Astrocyte of the cerebellum (primary cell): ENCODE results near the gene SEMA3F.

ENCODE experiments used
- DNase-seq: peaks from one replicate; pipeline ENCODE4 v3.0.0-alpha.2; 2011; ENCODE audit warnings: low read depth
- H3K4me3 ChIP-seq: 2 replicates; pipeline ENCODE4 v1.5.1; 2011; ENCODE audit warnings: mild to moderate bottlenecking, low read depth, low read length, moderate library complexity
- in situ Hi-C: cut with HindIII; loops from 2 replicates; pipeline ENCODE4 v1.10.0; 2017; ENCODE audit warnings: low sequenced_read_pairs
- TF ChIP-seq, protein P1 (sequence below): IDR thresholded peaks from 2 replicates; pipeline ENCODE4 v1.5.1; 2012; ENCODE audit warnings: low read length, low read depth, moderate library complexity, mild to moderate bottlenecking; ENCODE audit errors: missing control alignments

Gene SEMA3F

DNA sequence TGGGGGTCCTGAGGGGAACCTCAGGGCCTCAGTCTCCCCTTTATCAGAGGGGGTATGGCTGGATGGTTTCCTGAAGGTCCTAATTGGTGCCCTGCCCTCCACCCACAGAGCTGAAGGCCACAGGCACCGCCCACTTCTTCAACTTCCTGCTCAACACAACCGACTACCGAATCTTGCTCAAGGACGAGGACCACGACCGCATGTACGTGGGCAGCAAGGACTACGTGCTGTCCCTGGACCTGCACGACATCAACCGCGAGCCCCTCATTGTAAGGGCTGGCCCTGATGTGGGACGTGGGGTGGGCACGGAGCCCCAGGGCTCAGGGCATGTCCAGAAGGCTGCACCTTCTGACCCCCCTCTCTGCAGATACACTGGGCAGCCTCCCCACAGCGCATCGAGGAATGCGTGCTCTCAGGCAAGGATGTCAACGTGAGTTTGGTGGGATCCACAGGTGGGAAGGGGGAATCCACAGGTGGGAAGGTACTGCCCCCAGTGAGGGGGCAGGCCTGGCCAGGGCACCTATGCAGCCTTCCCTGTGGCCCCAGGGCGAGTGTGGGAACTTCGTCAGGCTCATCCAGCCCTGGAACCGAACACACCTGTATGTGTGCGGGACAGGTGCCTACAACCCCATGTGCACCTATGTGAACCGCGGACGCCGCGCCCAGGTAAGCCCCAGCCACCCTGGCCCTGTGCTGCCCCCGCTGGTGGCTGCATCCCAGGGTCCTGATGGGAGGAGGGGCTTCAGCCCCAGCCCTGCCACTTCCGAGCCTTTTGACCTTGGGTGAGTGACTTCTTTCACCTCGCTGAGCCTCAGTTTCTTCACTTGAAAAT lies 18.8 kb downstream of the SEMA3F start:
- in situ Hi-C loops, result no loop called here
- TF ChIP-seq, protein P1, sequence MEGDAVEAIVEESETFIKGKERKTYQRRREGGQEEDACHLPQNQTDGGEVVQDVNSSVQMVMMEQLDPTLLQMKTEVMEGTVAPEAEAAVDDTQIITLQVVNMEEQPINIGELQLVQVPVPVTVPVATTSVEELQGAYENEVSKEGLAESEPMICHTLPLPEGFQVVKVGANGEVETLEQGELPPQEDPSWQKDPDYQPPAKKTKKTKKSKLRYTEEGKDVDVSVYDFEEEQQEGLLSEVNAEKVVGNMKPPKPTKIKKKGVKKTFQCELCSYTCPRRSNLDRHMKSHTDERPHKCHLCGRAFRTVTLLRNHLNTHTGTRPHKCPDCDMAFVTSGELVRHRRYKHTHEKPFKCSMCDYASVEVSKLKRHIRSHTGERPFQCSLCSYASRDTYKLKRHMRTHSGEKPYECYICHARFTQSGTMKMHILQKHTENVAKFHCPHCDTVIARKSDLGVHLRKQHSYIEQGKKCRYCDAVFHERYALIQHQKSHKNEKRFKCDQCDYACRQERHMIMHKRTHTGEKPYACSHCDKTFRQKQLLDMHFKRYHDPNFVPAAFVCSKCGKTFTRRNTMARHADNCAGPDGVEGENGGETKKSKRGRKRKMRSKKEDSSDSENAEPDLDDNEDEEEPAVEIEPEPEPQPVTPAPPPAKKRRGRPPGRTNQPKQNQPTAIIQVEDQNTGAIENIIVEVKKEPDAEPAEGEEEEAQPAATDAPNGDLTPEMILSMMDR, result no peak
- no peak for DNase-seq
- no peak overlapping the region for H3K4me3 ChIP-seq

DNA sequence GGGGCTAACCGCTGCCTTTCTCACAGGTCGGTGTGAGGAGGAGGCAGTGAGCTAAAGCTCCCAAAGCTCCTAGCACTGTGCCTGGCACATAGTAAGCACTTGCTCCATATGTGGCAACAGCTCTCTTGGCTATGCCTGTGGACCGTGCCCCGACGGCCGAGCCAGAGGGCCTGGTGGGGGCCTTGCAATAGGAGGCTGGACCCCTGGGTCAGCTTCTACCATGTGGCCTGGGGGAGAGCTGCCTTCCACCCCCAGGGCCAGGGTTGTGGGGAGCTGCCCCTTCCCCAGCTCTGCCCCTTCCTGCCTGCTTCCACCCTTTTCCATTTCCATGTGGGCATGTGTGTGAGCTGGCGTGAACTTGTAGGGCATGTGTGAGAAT lies 19.4 kb downstream of the SEMA3F start:
- H3K4me3 ChIP-seq, result no peak overlapping the region
- no peak for DNase-seq
- in situ Hi-C loops, result no loop called here
- TF ChIP-seq, protein P1, result no peak

DNA sequence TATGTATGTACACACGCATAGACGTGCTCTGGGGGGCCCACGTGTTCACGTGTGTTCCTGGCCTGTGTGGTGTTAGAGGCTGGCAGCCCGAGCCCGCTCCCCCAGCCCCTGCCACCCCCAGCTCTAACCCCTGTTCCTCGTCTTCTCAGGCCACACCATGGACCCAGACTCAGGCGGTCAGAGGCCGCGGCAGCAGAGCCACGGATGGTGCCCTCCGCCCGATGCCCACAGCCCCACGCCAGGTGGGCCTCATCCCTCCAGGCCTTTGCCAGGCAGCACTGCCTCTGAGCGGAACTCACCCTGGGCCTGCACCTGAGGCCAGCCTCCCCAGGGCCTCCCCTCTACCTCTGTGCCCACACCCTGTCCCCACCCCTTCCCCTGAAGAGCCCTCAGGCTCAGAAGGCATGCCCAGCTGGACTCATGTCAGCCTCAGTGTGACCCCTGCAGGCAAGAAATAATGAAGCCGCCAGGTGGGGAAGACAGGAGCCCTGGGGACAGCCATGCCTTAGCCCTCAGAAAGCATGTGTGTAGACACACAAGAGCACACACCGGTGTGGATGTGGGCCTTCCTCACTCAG lies 19.9 kb downstream of the SEMA3F start:
- no peak for DNase-seq
- TF ChIP-seq, protein P1, result no peak
- H3K4me3 ChIP-seq, result no peak overlapping the region
- in situ Hi-C loops, result no loop called here

DNA sequence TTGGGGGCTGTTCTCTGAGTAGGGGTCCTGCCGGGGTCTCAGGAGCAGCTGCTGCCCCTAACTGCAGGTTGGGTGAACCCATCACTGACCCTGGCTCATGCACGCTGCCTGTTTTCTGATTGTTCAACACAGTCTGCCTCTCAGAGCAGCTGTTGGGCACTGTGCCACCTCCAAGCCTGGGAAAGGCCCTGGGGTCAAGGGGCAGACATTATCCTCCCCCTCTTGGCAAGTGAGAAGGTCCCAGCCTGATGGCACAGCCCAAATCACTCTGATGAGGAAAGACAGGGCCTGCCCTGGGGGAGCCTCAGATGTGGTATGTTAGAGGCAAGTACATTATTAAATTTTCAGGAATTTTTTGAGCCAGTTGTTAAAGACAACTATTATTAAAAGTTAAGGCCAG lies 22.2 kb downstream of the SEMA3F start:
- no peak overlapping the region for H3K4me3 ChIP-seq
- TF ChIP-seq, protein P1, result no peak
- no peak for DNase-seq
- in situ Hi-C loops, result no loop called here

DNA sequence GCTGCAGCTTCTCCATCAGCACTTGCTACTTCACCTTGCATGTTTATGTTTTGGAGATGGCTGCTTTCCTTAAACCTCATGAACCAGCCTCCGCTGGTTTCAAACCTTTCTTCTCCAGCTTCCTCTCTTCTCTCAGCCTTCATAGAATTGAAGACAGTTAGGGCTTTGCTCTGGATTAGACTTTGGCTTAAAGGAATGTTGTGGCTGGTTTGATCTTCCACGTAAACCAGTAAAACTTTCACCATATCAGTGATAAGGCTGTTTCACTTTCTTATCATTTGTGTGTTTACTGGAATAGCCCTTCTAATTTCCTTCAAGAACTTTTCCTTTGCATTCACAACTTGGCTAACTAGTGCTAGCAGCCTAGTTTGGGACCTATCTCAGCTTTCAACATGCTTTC lies 24.6 kb downstream of the SEMA3F start:
- TF ChIP-seq, protein P1, result no peak
- no peak overlapping the region for H3K4me3 ChIP-seq
- DNase-seq, result no peak
- in situ Hi-C loops, result loop anchor here (5.0 kb wide), 1 partner anchor 67 kb away; no protein-coding TSS in a partner anchor

DNA sequence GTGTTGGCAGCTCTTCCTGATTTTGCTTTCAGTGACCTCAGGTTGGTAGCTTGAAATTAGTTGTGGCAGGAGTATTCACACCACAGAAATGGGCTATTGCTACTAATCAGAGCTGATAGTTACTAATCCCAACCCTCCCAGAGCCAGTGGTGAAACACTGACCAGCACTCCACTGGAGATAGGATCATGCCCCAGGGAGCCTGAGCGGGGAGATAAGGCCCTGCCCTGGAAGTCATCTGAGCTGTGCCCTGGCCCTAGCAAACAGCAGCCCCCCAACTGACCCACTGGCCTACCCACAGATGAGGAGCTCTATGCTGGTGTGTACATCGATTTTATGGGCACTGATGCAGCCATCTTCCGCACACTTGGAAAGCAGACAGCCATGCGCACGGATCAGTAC lies 26.9 kb downstream of the SEMA3F start:
- in situ Hi-C loops, result loop anchor here (5.0 kb wide), 1 partner anchor 70 kb away; no protein-coding TSS in a partner anchor
- DNase-seq, result no peak
- TF ChIP-seq, protein P1, result no peak
- no peak overlapping the region for H3K4me3 ChIP-seq
